Ishikawa (cell line): Measurements from ENCODE around the gene MCAT.

Source experiments
- CEBPB ChIP-seq: IDR thresholded peaks from 2 replicates; pipeline ENCODE4 v1.6.1; 2012
- RAD21 ChIP-seq: IDR thresholded peaks from 2 replicates; pipeline ENCODE4 v1.6.1; 2012; ENCODE audit warnings: low read depth
- TAF1 ChIP-seq: IDR thresholded peaks from 2 replicates; pipeline ENCODE4 v1.6.1; 2012; ENCODE audit warnings: low read depth, mild to moderate bottlenecking

GRCh38 chr22:43128116-43128515 is 15.1 kb downstream of the MCAT start:
- no peak for TF ChIP-seq RAD21
- TF ChIP-seq CEBPB, result no peak
- no peak for TF ChIP-seq TAF1
